GM12878 (cell line): Measurements from ENCODE around the gene TIFAB. TPM values are rescaled to one million over a fixed set of nuclear protein-coding genes. Genes with fewer than 3 reads are reported as not detected.

ENCODE experiments used
- CHD1 ChIP-seq: IDR thresholded peaks from 2 replicates; pipeline ENCODE4 v1.6.1; 2012; ENCODE audit warnings: low read depth, low read length, improper control_type of control experiment
- CHD2 ChIP-seq: IDR thresholded peaks from 2 replicates; pipeline ENCODE4 v1.6.1; 2011; ENCODE audit warnings: low read depth, low read length, improper control_type of control experiment, borderline replicate concordance
- ESRRA ChIP-seq: IDR thresholded peaks from 2 replicates; pipeline ENCODE4 v1.6.1; 2012; ENCODE audit warnings: mild to moderate bottlenecking, low read length, improper control_type of control experiment
- HDAC2 ChIP-seq: fragments of 200-600 bp; sonication (generic); IDR thresholded peaks from 2 replicates; pipeline ENCODE4 v1.6.1; 2017
- KLF5 ChIP-seq: fragments of 450-650 bp; IDR thresholded peaks from 2 replicates; pipeline ENCODE4 v1.6.1; 2014; ENCODE audit warnings: mild to moderate bottlenecking; ENCODE audit not compliant: partially characterized antibody
- LARP7 ChIP-seq: fragments of 450-650 bp; IDR thresholded peaks from 2 replicates; pipeline ENCODE4 v1.6.1; 2017; ENCODE audit warnings: mild to moderate bottlenecking
- PKNOX1 ChIP-seq: fragments of 450-650 bp; IDR thresholded peaks from 2 replicates; pipeline ENCODE4 v1.6.1; 2016; ENCODE audit warnings: mild to moderate bottlenecking
- RELA ChIP-seq: fragments of 450-650 bp; IDR thresholded peaks from 2 replicates; pipeline ENCODE4 v1.8.0; 2014; ENCODE audit warnings: borderline replicate concordance; ENCODE audit not compliant: partially characterized antibody
- SMC3 ChIP-seq: IDR thresholded peaks from 2 replicates; pipeline ENCODE4 v1.6.1; 2011; ENCODE audit warnings: low read length, improper control_type of control experiment, borderline replicate concordance
- SPI1 ChIP-seq: IDR thresholded peaks from 2 replicates; pipeline ENCODE4 v1.6.1; 2011; ENCODE audit warnings: low read depth, mild to moderate bottlenecking, low read length, moderate library complexity, borderline replicate concordance; ENCODE audit not compliant: insufficient read depth
- SREBF2 ChIP-seq: IDR thresholded peaks from 2 replicates; pipeline ENCODE4 v1.6.1; 2012; ENCODE audit warnings: mild to moderate bottlenecking, low read length
- SUPT20H ChIP-seq: IDR thresholded peaks from 2 replicates; pipeline ENCODE4 v1.6.1; 2011; ENCODE audit warnings: low read depth, mild to moderate bottlenecking, low read length, moderate library complexity, borderline replicate concordance; ENCODE audit not compliant: control insufficient read depth
- ZSCAN29 ChIP-seq: fragments of 450-650 bp; IDR thresholded peaks from 2 replicates; pipeline ENCODE4 v1.6.1; 2017; ENCODE audit warnings: mild to moderate bottlenecking, moderate library complexity
- polyA plus RNA-seq, 11 experiments: library from polyadenylated mRNA; depleted of rRNA in 4 of 11; unstranded in 6 of 11; stranded (reverse) in 5 of 11; fragments of >200 nt; fragmentation: Nextera tagmentation in 4 of 11; fragmentation: Illumina TruSeq in 1 of 11; extraction: Ambion mirVana in 4 of 11; extraction: Trizol in 1 of 11; gene quantifications; 1 replicate in 1 of 11; 2 replicates in 10 of 11; pipeline versions ENCODE4 v1.2.1 to v1.2.3, GENCODE V29; 2011 to 2016; ENCODE audit warnings: inconsistent platforms in 2 of 11, missing spikeins in 2 of 11, low read depth in 1 of 11
- total RNA-seq, 4 experiments: library from RNA; depleted of rRNA in 3 of 4; stranded (reverse); fragments of >200 nt in 3 of 4; fragmentation: Illumina TruSeq in 1 of 4; extraction: Trizol in 1 of 4; gene quantifications; 2 replicates each; pipeline versions ENCODE4 v1.2.1 to v1.2.3, GENCODE V29; 2013 to 2021
- TF ChIP-seq, protein P1 (sequence below): IDR thresholded peaks from 2 replicates; pipeline ENCODE4 v1.6.1; 2011; ENCODE audit warnings: low read depth, mild to moderate bottlenecking, low read length, moderate library complexity, borderline replicate concordance; ENCODE audit errors: extremely low read depth
- TF ChIP-seq, protein P2 (sequence below): fragments of 450-650 bp; IDR thresholded peaks from 2 replicates; pipeline ENCODE4 v1.6.1; 2016; ENCODE audit warnings: mild to moderate bottlenecking
- TF ChIP-seq, protein P3 (sequence below): IDR thresholded peaks from 2 replicates; pipeline ENCODE4 v1.6.1; 2012; ENCODE audit warnings: low read depth, low read length, improper control_type of control experiment

TIFAB gene
- total and polyA plus RNA-seq, 10 of the 15 experiments (the other 5 are each of a cell fraction or from before 2014, with no cell fraction given), result not detected

DNA sequence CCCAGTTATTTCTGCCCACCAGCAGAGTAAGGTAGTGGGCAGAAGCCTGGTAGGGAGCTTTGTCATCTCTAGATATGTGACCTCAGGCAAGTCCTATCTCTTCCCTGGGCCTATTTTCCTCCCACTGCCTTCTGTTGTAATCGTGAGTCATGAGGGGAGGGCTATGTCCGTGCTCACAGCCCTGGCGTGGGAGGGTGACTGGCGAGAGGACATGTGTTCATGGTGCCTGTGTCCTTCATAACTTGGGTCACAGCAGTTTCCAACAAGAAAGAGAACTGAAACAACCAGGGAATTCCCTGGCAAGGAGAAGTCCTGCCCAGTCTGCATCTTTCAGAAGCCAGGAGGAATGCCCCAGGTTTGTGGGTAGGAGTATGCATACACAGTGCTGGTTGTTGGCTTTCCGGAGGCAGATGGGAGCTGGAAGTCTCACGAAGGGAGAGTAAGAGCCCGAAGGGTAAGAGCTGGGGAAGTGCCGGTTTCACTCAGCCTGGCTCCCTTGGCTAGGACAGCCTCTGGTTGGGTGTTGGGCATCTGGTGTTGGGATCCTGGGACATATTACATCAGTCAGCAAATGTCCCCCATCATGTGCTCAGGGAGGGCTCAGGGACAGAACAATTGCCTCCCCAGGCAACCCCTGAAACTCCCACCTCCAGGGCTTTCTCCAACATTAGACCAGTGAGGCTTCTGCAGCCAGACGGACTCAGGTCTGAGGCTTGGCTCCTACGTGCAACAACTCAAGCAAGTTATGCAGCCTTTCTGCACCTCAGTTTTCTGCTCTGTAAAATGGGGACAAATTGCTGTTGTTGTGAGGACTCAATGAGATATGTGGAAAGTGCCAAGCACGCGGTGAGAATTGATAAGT, 4.3 kb upstream of the TIFAB start (continued):
- TF ChIP-seq CHD2, result 0 out of 2 replicates have a peak, but pooled peaks have one; percentile 7
- TF ChIP-seq KLF5, result no peak
- TF ChIP-seq SREBF2, result no peak
- peak; percentile 81 for TF ChIP-seq RELA
- no peak for TF ChIP-seq ZSCAN29
- peak; percentile 93 for TF ChIP-seq SPI1
- no peak for TF ChIP-seq HDAC2
- TF ChIP-seq SMC3, result no peak
- TF ChIP-seq, protein P1, sequence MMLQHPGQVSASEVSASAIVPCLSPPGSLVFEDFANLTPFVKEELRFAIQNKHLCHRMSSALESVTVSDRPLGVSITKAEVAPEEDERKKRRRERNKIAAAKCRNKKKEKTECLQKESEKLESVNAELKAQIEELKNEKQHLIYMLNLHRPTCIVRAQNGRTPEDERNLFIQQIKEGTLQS, result no peak
- TF ChIP-seq, protein P2, sequence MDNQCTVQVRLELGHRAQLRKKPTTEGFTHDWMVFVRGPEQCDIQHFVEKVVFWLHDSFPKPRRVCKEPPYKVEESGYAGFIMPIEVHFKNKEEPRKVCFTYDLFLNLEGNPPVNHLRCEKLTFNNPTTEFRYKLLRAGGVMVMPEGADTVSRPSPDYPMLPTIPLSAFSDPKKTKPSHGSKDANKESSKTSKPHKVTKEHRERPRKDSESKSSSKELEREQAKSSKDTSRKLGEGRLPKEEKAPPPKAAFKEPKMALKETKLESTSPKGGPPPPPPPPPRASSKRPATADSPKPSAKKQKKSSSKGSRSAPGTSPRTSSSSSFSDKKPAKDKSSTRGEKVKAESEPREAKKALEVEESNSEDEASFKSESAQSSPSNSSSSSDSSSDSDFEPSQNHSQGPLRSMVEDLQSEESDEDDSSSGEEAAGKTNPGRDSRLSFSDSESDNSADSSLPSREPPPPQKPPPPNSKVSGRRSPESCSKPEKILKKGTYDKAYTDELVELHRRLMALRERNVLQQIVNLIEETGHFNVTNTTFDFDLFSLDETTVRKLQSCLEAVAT, result no peak
- TF ChIP-seq ESRRA, result no peak
- TF ChIP-seq CHD1, result no peak
- no peak for TF ChIP-seq SUPT20H
- TF ChIP-seq LARP7, result peak; percentile 41; the same call in 1 of the 2 replicates
- TF ChIP-seq PKNOX1, result no peak
- TF ChIP-seq, protein P3, sequence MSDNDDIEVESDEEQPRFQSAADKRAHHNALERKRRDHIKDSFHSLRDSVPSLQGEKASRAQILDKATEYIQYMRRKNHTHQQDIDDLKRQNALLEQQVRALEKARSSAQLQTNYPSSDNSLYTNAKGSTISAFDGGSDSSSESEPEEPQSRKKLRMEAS, result no peak
